Muscle of arm (tissue), 12 donors: ENCODE measurements around the gene CHCHD6. TPM values are rescaled to one million over a fixed set of nuclear protein-coding genes. Genes with fewer than 3 reads are reported as not detected.

Source experiments
- DNase-seq: peaks from one replicate; pipeline ENCODE4 v3.0.0-alpha.2; 2013
- polyA plus RNA-seq, 12 donors: library from polyadenylated mRNA; unstranded; fragments of 120-200 nt; gene quantifications; one replicate each; pipeline ENCODE4 v1.2.1, GENCODE V29; 2013; ENCODE audit not compliant: insufficient read length in 12 of 12

The CHCHD6 gene
- polyA plus RNA-seq, 12 donors: 4.7 to 12.8 (median 7.3) TPM; not detected in 1

DNA sequence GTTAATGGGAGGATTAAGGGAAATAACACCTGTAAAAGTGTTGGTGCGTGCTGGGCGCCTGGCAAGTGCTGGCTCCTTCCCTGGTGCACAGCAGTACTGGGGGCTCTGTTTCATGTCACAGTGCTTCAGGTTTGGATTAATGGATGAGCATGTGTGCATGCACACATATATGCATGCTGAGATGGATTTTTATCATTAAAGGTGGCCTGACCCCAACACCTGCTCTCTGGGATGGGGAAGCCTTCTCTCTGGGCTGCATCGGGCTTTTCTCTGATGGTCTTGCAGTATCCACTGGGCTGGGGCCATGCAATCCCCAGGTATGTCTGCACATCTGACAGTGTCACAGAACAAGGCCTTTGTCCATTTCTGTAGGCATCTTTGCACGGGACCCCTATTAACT, 151.3 kb downstream of the CHCHD6 start:
- DNase-seq: no peak

DNA sequence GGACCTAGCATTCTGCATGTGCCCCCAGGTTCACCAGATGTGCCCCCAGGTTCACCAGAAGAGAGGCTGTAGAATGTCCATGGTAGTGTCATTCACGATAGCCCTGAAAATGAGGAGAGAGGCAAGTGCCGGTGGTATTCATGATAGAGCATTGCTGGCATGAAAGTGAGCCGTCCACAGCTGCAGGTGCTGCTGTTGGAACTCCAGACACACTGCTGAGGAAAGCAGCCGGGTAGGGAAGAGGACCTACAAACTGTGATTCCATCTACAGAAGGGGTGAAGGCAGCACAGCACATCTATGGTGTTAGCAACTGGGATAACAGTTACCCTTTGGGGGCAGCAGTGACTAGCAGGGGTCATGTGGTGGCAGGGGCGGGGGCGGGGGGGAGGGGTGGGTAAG, 153.9 kb downstream of the CHCHD6 start:
- DNase-seq: no peak

DNA sequence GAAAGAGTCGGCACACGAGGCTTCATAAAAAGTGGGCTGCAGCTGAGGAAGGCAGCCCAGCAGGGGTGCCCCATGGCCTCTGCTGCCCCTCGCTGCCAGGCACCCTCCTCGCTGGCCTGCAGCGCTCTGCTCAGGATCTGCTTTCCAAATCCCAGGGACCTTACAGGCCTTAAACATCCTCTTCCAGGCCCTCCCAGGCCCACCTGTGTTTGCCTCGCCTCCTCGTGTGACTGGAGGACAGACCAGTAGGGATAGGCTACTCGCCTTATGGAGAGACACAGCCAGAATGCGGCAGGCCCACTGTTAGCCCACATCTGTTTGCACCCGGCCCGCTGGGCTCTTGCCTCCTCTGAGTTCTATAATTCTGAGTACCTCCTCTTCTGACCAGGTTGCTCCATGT, 154.4 kb downstream of the CHCHD6 start:
- DNase-seq: no peak

- no peak for DNase-seq
These were observed 154.8 kb downstream of the CHCHD6 start for GRCh38 chr3:126858887-126859286.

DNA sequence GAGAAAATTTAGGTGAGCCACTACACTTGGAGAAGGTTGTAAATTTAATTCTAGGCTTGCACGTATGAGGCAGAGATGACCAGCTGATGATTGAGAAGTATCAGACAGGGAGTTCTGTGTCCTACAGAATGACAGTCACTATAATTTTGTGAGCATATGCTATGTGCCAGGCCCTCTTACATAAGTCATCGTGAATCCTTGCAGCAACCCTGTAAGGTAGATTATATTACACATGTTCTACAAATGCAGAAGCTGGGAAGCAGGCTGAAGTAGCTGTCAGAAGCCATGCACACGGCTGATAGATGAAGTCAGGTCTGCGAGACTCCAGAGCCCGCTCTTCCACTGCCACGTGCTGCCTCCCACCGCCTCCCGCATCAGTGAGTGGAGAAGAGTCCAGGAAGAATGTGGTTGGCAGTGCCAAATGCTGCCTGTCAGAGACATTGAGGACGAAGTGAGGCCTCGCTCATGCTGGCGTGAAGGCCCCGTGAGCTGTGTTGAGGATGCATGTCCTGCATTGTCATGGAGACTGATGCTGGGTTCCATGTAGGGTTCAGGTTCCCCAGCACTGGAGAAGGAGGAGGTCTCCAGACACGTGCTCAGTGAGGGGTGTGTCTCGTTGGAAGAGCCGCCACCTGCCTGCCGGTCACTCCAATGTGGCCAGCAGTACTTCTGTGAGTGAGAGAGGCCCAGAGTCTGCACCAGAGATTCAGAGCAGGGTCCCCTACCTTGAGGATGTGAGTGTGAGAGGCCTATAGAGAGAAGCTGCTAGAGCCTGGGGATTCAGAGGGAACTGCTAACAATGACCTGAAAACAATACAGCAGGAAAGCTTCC, 155.6 kb downstream of the CHCHD6 start:
- DNase-seq: no peak

DNA sequence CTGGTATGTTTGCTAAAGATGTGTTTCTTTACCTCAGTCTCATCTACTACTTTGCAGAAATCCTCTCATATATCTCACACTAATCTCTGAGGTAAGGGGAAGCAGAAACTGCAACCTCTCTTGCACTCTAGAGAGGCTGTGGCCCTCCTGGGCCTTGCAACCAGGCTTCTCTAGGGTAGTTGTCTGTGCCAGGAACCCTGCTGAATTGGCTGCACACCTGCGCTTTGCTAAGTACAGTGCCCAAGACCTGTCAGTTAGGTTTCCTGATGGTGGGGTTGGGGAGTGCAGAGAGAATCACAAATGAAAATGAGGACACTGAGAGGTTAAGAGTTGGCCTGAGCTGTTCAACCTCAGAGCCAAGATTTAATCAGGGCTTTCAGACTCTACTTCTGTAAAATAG, 161.7 kb downstream of the CHCHD6 start:
- DNase-seq: no peak

- no peak for DNase-seq
These were observed 162.2 kb downstream of the CHCHD6 start for GRCh38 chr3:126866175-126866759.

GRCh38 chr3:126867190-126867862, 163.3 kb downstream of the CHCHD6 start:
- no peak for DNase-seq

GRCh38 chr3:126867863-126868200, 163.8 kb downstream of the CHCHD6 start:
- DNase-seq: no peak

DNA sequence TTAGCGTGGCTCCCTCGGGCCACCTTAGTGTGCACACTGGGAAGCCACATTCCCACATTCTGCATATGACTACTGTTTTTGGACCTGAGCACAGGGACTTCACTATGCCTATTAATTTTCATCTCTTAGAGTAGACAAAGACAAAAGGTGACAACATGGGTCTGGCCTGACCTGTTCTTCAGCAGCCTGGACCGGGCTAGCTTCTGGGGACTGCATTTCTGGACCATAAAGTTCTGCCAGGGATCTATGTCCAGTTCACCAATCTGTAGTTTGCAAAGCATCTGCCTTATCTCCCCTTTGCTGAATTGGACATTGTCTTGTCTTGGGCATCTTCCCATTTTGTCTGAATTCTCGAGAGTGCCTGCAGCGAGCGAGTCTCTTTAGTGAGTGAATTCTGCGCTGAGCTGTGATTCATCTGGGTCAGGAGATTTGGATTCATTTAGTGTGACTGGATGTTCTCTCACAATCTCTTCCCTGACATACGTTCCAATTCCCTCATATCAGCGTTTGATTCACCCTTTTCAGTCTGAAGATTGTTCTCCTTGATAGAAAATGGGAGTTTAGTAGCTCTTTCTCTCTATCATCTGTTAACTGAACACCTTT, 166.7 kb downstream of the CHCHD6 start:
- DNase-seq: no peak

DNA sequence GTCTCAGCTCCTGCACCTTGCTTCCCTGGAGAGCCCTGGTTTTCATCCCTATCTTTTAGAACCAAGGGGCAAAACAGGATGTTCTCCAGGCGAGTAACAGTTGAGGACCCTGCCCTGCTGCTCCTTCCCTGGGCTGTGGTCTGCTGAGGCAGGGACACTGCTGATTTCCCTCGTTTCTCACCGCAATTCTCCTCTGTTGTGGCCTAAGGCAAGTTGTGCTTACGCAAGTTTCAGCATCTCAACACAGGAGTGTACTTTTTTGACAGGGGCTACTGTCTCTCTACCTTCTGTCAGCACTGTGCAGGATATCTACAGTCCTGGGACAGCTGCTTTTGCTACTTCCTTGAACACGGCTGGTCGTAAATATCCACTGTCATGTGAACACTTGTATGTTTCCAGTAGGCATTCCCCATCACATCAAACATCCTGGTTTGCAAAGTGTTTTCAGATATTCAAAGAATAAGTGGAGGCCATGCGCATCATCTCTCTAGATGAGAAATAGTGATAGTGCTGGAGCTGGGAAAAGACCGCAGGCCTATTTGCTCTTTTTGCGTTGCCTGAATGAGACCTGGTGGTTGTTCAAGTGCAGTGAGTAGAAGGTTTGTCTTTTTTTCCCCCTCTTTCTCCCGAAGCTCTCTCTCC, 168.8 kb downstream of the CHCHD6 start:
- no peak for DNase-seq

GRCh38 chr3:126873416-126873815, 169.4 kb downstream of the CHCHD6 start:
- no peak for DNase-seq

- DNase-seq: no peak
These were observed 174.6 kb downstream of the CHCHD6 start for GRCh38 chr3:126878664-126879063.

DNA sequence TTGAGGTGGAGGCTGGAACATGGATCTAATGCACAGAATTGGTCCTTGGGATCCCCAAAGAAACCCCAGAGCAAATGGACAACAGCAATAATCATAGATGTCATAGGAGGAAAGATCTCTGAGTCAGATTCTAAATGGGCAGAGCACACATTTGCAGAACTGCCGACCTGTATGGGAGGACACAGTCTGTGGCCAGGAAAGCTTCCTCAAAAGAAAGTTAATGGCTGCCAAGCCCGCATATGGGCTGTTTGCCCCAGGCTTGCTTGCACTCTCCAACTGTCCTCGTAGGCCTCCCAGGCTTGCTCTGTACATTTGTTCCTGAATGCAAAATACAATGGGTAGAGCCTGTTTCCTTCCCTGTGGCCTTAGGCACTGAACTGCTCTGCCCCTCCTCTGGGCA, 176.9 kb downstream of the CHCHD6 start:
- no peak for DNase-seq

DNA sequence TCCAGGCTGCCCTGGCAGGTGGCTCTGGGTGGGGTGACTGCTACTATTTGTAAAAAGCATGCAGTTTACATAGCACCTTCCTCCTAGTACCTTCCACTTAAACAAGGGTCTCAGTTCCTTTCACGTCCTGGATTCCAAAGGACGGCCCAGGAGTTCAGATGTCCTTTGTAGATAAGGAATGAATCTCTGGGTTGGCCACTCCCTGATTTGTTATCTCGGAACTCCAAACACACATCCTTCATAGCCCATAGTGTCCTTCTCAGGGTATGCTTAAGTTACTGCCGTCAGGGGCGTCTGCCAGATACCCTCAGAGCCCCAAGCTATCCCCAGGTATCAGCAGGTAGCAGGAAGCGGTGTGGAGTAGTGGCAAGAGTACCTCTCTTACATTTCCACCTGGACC, 177.8 kb downstream of the CHCHD6 start:
- DNase-seq: no peak

GRCh38 chr3:126883241-126883640, 179.2 kb downstream of the CHCHD6 start:
- DNase-seq: no peak

GRCh38 chr3:126885425-126885824, 181.4 kb downstream of the CHCHD6 start:
- no peak for DNase-seq

- DNase-seq: no peak
These were observed 182.2 kb downstream of the CHCHD6 start for GRCh38 chr3:126886217-126886616.

DNA sequence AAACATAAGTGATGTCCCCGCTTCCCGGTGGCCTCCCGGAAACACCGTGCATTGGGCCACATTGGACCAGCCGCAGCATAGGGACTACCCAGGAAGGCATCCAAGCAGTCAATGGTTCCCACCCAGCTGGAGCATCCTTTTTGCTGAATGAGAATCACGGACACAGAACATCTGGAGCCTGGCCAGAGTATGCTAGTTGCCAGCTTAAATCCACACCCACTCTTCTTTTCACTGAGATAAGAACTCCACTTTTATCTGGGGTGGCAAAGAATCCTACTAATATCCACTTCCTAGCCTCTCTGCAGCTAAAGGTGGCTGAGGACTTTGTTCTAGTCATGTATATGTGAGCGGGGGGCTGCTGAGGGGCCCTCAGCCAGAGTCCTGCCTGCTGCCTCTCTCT, 183.6 kb downstream of the CHCHD6 start:
- DNase-seq: no peak

- DNase-seq: no peak
These were observed 184.2 kb downstream of the CHCHD6 start for GRCh38 chr3:126888186-126888760.

GRCh38 chr3:126889276-126890201, 185.5 kb downstream of the CHCHD6 start:
- no peak for DNase-seq
